ENCODE measurements around the gene SSBP3.
"Not testable (repeated sequence)": the region's sequence is repeated elsewhere in the genome, so short reads cannot be mapped to it uniquely, and the experiment has no call there.

SSBP3 gene

DNA sequence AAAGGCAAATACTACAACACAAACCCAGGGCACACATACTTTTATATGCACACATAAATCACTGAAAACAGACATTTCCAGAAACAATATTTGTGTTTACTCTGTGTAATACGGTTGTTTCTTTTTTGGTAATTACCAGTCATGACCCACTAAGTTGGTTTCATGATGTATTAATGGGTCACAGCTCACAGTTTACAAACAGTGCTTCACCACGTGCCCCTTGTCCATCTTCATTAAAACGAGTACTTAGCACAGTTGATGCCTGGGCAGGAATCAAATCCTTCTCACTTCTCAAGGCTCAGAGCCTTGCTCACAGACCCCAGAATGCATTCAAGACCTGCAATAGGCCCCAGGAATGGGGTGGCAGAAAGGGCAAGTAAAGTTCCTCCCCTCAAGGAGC is 13.8 kb downstream of the SSBP3 start:
- no peak for DNase-seq (ENCODE audit: low spot score)

DNA sequence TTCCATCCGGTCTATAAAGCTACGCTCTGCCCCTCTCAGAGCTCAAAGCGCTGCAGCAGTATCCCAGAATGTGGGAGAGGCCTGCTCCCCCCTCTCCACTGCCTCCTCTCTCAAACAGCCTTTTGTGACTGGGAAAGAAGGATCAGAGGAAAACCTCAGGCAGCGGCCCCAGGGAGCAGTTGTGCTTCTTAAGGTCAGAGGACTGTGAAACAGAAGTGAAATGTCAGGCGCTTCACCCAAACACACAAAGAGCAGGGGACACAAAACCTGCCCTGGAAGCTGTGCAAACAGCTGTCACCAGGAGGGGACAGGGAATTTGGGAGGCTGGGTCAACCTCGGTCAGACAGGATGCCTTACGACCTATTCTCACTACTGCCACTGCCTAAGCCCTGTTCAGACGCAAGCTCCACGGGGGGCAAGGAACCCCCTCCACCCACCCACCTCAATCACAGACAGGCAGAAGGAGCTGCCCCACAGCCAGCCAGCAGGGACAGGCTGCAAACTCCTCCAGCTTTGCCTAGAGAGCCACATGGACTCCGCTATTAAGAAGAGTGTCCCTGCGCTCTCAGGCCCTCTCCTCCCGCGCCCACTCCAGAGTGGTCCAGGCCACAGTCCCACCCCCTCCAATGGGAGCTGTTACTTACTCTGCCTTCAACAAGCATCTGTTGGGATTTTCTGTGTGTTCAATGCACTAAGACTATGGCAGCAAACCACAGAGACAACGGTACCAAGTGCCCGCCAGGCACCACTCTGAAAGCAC is 14.6 kb downstream of the SSBP3 start:
- no peak for DNase-seq (ENCODE audit: low spot score)

DNA sequence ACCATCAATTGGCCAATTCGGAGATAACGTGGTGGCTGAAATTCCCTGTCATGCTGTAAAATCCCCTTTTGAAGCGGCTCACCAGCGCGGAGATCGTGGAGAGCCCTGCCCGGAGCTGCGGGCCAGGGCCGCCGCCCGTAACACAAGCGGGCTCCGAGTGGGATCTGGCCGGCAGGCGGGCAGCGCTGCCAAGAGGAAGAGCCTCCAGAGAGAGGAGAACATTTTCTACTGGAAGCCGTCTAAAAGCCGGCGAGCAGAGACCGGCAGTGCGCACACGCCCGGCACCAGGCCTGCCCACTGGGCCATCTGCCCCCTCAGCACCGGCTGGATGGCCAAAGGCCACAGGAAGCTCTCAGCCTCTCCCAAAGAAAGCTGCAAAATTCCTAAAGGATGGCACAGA is 15.5 kb downstream of the SSBP3 start:
- no peak for DNase-seq (ENCODE audit: low spot score)

DNA sequence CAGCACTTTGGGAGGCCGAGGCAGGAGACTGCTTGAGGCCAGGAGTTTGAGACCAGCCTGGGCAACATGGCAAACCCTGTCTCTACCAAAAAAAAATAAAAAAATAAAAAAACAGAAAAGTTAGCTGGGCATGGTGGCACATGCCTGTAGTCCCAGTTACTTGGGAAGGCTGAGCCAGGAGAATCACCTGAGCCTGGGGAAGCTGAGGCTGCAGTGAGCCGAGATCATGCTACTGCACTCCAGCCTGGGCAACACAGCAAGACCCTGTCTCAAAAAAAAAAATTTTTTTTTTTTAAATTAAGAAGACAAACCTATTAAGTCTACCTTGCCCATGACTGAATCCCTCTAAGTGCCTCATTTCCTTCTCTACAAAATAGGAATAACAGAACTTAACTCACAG is 16.6 kb downstream of the SSBP3 start:
- DNase-seq (ENCODE audit: low spot score): not testable (repeated sequence)

DNA sequence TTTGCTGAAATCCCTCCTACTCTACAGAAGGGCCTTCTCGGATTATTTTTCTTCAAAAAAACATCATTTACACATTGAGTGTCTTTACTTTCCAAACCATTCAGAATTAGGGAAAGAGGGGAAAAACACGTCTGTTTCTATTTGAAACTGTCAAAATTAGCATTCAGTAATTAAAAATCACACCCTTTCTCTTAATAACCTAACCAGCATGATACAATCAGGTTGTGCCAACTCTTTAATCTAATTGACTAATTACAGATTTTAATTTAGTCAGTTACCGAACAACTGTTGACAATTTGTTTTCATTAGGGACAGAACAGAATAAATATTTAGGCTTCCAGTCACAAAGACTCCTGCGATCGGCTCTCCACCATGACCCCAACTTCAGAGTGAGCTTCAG is 18.8 kb downstream of the SSBP3 start:
- DNase-seq (ENCODE audit: low spot score): no peak

DNA sequence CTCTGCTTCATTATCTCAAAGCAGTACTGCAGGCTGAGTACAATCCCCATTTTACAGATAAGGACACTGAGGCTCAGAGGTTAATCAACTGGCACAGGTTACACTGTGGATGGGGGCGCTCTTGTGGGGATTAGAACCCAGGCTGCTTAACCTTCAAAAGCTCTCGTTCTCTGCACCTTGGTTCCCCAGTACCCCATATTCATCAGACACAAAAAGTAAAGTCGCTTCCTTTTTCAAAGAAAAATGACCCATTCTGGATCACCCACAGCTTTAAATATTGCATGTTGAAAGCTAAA is 20.5 kb downstream of the SSBP3 start:
- DNase-seq (ENCODE audit: low spot score): no peak

DNA sequence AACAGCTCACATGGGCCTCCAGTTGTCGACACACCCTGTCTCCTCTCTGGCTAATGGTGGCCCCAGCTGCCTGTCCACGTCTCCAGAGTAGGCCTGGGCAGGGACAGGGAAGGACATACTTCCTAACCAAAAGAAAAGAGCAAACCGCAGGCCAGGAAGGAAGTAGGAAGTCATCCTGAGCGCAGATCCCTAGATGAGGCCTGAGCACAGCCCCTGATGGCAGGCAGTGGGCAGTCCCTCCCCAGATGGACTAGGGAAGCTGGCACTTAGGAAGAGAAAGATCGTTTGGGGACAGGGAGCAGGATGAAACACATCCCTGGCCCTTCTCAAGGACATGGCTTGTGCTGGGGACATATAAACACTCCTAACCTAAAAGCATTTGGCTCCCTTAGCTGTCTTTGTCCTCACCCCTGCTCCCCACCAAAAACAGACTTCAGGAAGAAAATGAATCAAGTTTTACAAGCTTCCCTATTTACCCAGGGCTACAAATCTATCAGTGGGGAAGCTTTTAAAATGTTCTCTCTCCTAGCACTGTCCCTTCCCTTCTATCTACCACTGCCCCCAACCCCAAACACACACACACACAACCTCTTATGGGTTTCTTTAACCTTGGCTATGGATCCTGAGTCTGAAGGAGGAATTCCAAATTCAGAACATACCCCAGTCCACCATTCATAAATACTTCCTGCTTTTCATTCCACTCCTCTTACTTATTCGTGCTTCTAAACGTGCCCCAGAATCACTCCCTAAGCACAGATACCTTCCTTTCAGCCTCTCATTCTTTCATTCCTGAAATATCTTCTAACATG is 21.1 kb downstream of the SSBP3 start:
- DNase-seq (ENCODE audit: low spot score): no peak

DNA sequence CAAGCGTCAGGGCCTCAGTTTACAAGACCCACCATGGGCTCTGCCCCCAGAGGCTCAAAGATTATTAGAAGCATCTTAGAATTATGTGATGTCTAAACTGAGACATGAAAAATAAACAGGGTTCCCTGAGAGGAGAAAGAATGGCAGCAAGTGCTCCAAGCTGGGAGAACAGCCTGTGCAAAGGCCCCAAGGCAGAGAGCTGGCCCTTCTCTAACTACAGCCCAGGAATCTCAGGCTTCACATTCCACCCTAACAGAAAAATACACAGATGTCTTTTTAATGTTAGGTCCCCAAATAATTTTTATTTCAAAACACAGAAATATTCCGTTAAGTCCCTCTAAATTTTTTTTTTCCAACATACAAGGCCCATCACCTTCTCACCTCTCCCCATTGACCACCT is 21.7 kb downstream of the SSBP3 start:
- no peak for DNase-seq (ENCODE audit: low spot score)

DNA sequence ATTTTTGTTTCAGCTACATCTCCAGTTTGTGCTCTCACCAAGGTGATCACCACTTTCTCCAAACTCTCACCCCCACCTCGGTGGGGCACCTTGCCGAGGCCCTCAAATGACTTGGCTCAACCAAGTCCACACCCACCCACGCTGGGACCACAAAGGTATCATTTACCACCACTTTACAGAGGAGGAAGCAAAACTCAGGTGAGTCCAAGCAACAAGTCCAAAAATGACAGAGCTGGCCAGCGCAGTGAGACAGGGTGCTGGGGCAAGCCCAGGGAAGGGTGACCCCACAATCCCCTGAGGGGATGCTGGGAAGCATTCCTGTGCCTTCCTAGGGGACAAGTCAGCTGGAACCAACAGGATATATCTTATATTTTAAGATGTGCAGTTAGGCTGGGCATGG is 24.7 kb downstream of the SSBP3 start:
- DNase-seq (ENCODE audit: low spot score): no peak

DNA sequence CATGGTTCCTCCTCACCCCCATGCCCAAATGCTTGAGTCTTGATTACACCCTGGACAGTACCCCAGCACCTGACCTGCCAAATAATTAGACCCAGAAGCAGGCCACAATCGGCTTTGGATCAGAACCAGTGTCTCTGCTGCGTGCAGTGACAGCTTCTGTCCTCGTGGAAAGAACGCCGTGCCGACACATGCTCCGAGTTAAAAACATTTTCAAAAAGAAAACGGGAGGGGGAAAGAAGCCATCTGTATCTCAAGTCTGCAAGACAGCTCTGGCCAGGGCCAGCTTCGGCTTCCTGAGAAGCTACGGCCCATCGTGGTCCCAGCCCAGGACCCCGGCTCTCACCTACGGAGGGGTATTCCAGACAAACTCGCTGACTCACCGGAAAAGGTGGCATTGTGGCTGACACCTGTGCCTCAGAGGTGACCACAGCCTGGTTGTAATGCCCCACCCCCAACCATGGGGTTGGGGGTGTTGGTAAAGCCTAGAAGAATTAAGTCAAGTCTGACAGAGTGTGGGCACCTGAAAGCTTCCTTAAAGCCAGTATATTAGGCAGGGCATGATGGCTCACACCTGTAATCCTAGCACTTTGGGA is 25.8 kb downstream of the SSBP3 start:
- DNase-seq (ENCODE audit: low spot score): peak; percentile 40

DNA sequence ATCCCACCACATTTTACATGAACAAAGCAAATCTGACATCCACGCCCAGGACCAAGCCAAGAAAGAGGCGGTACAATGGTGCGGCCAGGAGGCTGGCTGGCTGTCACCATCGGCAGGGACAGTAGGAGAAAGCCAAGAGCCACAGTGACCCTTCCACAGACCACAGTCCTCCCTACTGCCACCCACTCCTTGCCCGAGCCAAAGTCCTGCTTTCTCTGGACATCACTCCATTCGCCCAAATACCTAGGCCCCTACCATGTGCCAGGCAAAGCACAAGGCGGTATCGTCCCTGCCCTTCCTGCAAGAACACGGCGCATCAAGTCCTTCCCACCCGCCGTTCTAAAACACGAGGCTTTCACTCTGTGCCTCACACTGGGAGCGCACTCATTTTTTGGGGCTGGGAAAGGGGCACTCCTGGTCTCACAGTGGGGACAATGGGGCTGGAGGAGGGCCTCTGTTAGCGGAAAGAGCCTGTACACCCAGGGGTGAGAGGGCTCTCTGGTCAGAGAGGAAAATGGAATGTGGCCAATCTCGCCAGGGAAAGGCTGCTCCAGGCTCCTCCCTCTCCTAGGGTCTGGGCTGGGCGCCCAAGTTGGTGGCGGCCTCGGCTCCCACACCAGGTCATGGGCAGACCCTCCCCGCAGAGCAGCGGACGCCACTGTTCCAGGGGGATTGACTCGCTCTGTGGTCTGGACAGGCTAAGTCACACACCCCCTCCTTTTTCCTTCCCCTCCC is 26.5 kb downstream of the SSBP3 start:
- DNase-seq (ENCODE audit: low spot score): no peak

DNA sequence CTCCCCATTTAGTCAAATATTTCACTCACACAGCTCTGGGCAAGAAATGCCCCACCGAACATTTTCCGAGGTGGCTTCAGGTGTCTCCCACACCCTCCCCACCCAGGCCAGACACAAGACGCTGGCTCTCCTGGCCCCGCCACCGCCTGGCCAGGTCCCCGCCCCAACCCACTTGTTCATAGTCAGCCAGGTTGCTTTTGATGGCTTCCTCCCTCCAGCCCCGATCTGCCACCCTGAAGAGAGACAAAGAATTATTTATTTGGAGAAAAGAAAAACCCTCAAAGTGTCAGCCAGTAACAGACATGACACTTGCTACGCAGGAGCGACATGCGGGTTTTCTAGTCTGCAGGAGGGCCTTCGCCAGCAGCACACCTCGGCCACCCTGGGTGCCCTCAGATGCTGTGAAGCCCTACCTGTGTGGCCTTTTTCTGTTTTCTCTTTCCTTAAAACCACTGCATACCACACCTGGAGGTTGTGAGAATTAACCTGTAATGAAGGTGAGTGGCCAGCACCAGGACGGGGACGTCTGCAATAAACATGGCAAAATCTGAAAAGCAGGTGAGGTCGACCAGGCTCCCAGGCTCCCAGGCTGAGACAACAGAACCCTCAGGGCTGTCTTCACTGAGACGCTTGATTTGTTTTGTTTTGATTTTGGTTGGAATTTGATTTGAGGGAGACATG is 27.2 kb downstream of the SSBP3 start:
- DNase-seq (ENCODE audit: low spot score): no peak

DNA sequence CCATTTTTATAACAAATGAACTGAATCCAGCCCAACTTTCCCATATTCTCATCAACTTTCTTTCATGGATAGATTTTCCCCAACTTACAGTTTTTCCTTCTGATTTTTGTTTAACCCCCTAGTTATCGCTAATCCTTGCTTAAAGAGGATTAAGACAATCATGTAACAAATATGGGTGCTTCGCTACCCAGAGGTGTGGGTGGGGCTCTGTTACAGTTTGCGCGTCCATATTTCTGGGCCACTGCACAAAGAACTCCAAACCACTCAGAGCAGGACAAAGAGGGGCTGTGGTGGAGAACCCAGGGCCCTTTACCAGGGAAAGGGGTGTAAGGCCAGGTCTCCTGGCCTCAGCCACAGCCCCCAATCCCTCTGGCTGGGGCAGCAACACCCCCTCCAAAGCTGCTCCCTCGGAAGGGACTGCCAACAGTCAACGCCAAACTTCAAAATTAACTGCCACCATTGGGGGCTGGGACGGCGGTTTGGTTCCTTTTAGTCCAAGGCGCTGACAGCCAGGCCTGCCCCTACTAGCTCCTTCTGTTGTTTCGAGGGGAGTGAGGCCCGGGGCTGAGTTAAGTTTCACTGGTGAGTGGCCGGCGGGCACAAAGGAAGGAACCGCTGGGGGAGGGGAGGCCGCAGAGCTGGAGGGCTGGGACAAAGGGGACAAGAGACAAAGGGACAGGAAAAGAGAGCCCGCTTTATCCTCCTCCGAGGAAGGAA is 27.9 kb downstream of the SSBP3 start:
- no peak for DNase-seq (ENCODE audit: low spot score)

DNA sequence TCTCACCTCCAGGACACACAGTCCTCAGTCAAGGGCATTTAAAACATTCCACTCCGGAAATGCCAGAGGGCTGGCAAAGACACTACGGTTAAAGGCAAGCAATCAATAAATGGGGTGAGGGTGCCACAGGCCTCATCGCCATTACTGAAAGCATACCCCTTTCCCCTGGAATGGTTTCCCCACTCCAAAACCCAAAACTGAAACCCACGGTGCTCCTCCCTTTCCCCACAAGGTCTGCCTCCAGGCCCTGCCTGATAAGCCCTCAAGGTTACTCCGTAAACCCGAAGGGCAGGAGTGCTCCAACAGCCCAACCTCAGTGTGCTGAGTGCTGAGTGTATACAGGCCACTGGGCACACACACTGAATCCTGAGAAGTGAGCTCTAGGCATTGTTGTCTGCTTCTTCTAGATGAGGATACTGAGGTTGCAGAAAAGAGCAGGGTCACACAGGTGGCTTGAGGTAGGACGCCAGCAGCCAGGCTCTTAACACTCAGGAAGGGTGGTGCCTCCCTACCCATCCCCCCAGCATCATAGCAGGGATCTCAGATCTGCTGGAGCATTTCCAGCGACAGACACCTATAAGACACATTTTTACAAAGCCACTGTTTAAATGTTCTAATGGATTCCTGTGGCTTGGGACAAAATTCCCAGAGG is 29.0 kb downstream of the SSBP3 start:
- DNase-seq (ENCODE audit: low spot score): peak; percentile 45

DNA sequence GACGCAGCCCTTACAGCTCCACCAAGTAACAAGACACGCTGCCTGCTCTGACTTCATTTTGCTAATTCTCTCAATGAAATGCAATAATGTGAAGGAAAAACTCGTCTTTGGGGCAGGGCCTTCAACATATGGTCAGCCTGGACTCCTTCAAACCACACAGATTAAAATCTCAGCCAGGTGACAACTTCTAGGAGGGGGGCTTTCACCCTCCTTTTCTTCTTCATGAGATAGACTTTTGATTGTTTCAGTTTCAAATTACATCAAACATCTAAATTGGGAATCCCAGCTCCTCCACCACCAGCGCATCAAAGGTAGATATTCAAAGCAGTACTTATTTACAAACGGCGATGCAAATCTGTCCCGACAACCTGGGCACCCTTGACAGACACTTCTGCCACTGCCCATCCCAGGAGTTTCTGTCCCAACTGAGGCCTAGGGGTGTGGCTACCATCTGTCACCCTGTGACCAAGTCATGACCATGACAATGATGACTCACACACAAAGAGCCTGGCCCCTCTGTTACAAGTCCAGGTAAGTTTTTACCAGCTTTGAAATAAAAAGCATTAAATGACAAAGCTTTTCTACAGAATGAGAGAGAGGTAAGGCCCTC is 29.7 kb downstream of the SSBP3 start:
- peak; percentile 63 for DNase-seq (ENCODE audit: low spot score)

DNA sequence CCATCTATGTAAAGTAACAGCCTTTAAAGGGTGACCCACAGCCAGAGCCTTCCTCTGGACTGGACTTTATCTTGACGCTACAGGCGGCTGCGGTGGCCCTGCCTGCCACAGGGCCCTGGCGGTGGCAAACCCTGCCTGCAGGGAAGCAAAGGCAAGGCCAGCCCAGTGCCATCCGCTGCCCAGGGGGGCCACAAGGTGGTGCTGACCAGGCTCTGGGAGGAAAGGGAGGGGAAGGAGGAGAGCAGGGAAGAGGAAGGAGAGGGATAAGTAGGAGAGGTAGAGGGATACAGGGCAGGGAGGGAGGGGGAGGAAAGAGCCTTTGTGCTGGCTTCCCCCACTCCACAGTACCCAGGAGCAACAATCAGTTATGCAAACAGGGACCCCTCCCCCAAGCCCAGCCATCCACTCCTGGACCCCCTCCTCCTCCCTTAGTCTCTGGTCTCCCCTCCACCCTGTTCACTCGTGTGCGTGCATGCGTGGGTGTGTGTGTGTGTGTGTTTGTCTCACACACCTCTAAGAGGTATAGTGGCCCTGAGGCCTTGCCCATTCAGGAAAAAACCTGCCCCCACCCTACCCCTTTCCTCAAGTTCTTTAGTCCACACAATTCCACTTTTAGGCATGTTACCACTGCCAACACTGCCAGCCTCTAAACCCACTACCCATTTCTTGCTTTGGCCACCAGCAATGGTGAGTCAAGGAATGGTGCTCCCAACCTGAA is 30.3 kb downstream of the SSBP3 start:
- DNase-seq (ENCODE audit: low spot score): no peak

DNA sequence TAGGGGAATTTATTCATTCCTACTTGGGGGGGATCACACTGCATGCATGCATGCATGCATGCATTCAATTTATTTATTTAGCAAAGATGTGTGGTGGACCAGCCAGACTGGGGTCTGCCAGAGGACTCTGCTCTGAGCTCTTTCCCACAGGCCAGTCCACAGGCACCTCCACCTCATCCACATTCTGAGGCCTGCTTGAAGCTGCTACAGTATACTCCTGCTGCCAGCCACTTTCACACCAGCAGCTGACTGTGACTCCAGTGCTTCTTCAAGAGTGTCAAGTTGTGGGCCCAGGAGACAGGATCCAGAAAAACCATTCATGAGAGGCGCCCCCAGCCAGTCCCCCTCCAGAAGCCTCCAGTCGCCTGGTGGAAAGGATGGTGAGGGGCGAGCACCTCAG is 30.9 kb downstream of the SSBP3 start:
- DNase-seq (ENCODE audit: low spot score): no peak

DNA sequence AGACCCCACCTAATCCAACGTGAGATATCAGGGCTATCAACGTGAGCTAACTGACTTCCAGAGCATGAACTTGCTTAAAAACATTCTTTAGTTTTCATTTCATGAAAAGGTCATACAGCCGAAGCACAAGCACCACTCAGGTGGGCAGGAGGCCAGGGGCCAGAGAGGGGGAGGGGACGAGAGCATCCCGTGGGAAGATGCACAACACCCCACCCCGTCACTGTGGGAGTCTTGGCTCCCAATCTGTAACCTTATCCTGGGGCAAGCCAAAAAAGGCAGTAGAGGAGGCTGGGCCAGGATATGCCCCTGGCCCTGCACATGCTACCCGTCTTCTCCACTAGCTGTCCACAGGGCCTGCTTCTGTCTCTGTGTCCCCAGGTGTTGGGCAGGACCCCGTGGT is 31.4 kb downstream of the SSBP3 start:
- DNase-seq (ENCODE audit: low spot score): no peak

DNA sequence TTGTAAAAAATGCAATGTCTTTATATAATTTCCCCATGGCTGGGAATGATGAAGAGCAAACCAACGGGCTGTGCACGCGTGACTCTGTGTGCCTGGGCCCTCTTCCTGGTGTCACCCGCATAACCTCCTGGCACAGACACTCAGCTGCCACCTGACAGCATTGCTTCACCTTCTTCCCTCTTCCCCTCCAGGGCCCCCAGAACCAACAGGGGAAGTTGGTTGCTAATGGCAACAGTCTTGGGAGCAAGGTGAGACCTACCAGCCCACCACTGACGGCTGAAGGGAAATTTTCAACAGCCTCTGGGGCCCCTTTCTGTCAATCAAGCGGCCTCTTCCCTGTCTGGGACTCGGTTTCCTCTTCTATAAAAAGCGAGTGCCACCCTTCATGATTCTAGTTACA is 33.2 kb downstream of the SSBP3 start:
- no peak for DNase-seq (ENCODE audit: low spot score)

DNA sequence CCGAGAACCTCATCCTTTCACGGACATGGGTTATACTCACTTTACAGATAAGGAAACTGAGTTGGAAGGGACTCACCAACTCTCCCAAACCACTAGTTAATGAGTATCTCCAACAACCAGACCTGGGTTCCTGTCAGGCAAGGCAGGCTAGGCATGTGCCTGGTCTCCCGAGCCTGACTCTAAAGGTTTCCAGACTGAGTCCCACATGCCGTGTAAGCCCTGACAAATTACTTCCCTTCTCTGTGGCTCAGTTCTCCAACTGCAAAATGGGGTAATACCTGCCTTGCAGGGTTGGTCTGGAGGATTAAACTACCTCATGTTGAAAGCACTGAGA is 34.3 kb downstream of the SSBP3 start:
- no peak for DNase-seq (ENCODE audit: low spot score)

All from SW480 (cell line).